ENCODE data around the gene ZNF398. TPM values are rescaled to one million over a fixed set of nuclear protein-coding genes. Genes with fewer than 3 reads are reported as not detected.

The ZNF398 gene
- total and polyA plus RNA-seq, 9 of the 15 experiments (the other 6 are each of a cell fraction or from before 2014, with no cell fraction given), result 4.0 to 18.6 (median 10.4) TPM

DNA sequence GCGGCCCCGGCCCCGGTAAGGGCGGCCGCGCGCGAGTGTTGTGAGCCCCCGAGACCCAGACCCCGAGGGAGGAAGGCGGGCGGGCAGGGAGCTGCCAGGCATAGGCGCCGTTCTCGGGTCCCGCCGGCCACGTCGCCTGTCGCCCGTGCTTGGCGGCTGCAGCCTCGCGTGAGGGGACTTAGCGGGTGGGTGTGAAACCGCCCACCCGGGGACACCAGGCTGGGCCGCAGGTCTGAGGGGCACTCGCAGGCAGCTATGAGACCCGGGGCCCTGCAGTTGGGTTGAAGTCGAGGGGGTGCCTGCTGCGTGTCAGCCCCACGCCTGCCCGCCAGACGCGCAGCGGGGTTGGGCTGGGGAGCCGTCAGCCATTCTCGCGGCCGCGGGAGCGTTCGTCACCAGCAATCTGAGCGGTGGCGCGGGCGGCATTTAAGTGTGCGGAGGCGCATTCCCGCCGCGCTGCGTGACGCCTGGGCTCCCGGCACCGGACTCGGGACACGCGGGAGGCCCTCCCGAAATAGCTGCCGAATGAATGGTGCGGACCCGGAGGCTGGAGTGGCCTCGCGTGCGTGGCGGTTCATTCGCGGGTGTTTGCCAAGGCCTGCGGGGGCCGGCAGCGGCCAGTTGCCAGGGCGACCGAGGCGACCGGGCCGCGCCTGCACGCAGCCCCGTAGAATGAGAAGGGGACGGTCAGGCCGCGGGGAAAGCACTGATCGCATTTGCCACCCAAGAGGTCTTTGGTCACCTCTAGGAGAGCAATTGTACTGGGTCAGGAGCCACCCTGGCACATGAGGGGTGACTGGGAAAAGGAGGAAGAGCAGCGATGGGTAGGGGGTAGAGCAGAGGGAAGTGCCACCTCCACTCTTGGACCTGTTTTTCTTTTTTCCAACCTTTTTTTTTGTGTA, 750 bp downstream of the ZNF398 start (continued):
- peak; percentile 85 for TF ChIP-seq SAP30 (IDR thresholded peaks at IDR 0.05; ENCODE audit: borderline replicate concordance, insufficient read depth, low read depth, low read length, poor library complexity, severe bottlenecking)
- 0 out of 2 replicates have a peak, but pooled peaks have one; percentile 16 for TF ChIP-seq ZNF830 (CRISPR knock-in tag; IDR thresholded peaks at IDR 0.05)
- TF ChIP-seq RB1 (IDR thresholded peaks at IDR 0.05; ENCODE audit: low read depth), result peak; percentile 85
- TF ChIP-seq PHF8 (IDR thresholded peaks at IDR 0.05; ENCODE audit: borderline replicate concordance, low read length), result peak; percentile 52; the same call in 1 of the 2 replicates
- TF ChIP-seq, protein P1, sequence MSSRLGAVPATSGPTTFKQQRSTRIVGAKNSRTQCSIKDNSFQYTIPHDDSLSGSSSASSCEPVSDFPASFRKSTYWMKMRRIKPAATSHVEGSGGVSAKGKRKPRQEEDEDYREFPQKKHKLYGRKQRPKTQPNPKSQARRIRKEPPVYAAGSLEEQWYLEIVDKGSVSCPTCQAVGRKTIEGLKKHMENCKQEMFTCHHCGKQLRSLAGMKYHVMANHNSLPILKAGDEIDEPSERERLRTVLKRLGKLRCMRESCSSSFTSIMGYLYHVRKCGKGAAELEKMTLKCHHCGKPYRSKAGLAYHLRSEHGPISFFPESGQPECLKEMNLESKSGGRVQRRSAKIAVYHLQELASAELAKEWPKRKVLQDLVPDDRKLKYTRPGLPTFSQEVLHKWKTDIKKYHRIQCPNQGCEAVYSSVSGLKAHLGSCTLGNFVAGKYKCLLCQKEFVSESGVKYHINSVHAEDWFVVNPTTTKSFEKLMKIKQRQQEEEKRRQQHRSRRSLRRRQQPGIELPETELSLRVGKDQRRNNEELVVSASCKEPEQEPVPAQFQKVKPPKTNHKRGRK (tag; IDR thresholded peaks at IDR 0.05), result no peak
- TF ChIP-seq FOXP1 (CRISPR knock-in tag; IDR thresholded peaks at IDR 0.05), result peak; percentile 72; the same call in 1 of the 2 replicates
- peak; percentile 68 for TF ChIP-seq PCBP1 (IDR thresholded peaks at IDR 0.05; ENCODE audit: low read depth, low read length, poor library complexity, severe bottlenecking)
- no peak for TF ChIP-seq RBM25 (IDR thresholded peaks at IDR 0.05; ENCODE audit: low read depth, low read length, severe bottlenecking)
- TF ChIP-seq CBFA2T3 (IDR thresholded peaks at IDR 0.05), result 0 out of 2 replicates have a peak, but pooled peaks have one; percentile 9
- TF ChIP-seq HLTF (IDR thresholded peaks at IDR 0.05), result 0 out of 2 replicates have a peak, but pooled peaks have one; percentile 28
- peak; percentile 63; the same call in 1 of the 2 replicates for TF ChIP-seq E2F3 (CRISPR knock-in tag; IDR thresholded peaks at IDR 0.05)
- TF ChIP-seq TOE1 (IDR thresholded peaks at IDR 0.05; ENCODE audit: borderline replicate concordance), result no peak
- TF ChIP-seq TOE1 (CRISPR knock-in tag; IDR thresholded peaks at IDR 0.05; ENCODE audit: borderline replicate concordance, low read depth), result peak; percentile 1; the same call in 1 of the 2 replicates
- TF ChIP-seq ZEB2 (IDR thresholded peaks at IDR 0.05), result no peak
- peak; percentile 14 for TF ChIP-seq HNRNPK (IDR thresholded peaks at IDR 0.05; ENCODE audit: low read depth, low read length, poor library complexity, severe bottlenecking)
- TF ChIP-seq ZSCAN32 (CRISPR knock-in tag; IDR thresholded peaks at IDR 0.05), result peak; percentile 53; the same call in 1 of the 2 replicates
- TF ChIP-seq HNRNPL (IDR thresholded peaks at IDR 0.05; ENCODE audit: low read depth, low read length), result peak; percentile 26; the same call in 1 of the 2 replicates
- TF ChIP-seq PHF21A (IDR thresholded peaks at IDR 0.05; ENCODE audit: borderline replicate concordance, low read depth), result peak; percentile 84
- TF ChIP-seq STAG1 (CRISPR knock-in tag; IDR thresholded peaks at IDR 0.05; ENCODE audit: borderline replicate concordance), result peak; percentile 10; the same call in 1 of the 2 replicates
- TF ChIP-seq KLF6 (CRISPR knock-in tag; IDR thresholded peaks at IDR 0.05; ENCODE audit: borderline replicate concordance), result no peak
- peak; percentile 33; the same call in 1 of the 2 replicates for TF ChIP-seq PKNOX1 (IDR thresholded peaks at IDR 0.05)
- 0 out of 2 replicates have a peak, but pooled peaks have one; percentile 3 for TF ChIP-seq ZNF431 (CRISPR knock-in tag; IDR thresholded peaks at IDR 0.05)
- TF ChIP-seq PHF20 (IDR thresholded peaks at IDR 0.05; ENCODE audit: partially characterized antibody), result peak; percentile 65
- no peak for TF ChIP-seq SMARCB1 (IDR thresholded peaks at IDR 0.05; ENCODE audit: insufficient read length, low read depth)
- 0 out of 2 replicates have a peak, but pooled peaks have one; percentile 3 for TF ChIP-seq NFE2 (IDR thresholded peaks at IDR 0.05; ENCODE audit: low read depth)
- no peak for TF ChIP-seq PPARD (CRISPR knock-in tag; IDR thresholded peaks at IDR 0.05)
- no peak for TF ChIP-seq ZNF586 (CRISPR knock-in tag; conservative IDR thresholded peaks at IDR 0.05)

Data from K562 (cell line).